H9 (cell line): ENCODE data around the gene SHISA9. TPM values are rescaled to one million over a fixed set of nuclear protein-coding genes. Genes with fewer than 3 reads are reported as not detected.
A peak's percentile ranks its signal among the peaks of the same experiment; 100 is the strongest.

Experiments
- DNase-seq: peaks from one replicate; pipeline ENCODE4 v3.0.0-alpha.2; 2017
- H2AFZ ChIP-seq: one replicate; pipeline ENCODE4 v1.6.1; 2013; ENCODE audit warnings: mild to moderate bottlenecking, low read length, control low read depth, moderate library complexity
- H2AK5ac ChIP-seq: 2 replicates; pipeline ENCODE4 v1.6.1; 2013; ENCODE audit warnings: low read length, control low read depth, mixed read lengths; ENCODE audit not compliant: insufficient read length
- H2BK120ac ChIP-seq: one replicate; pipeline ENCODE4 v1.6.1; 2013; ENCODE audit warnings: low read depth, mild to moderate bottlenecking, low read length, control low read depth, inconsistent platforms; ENCODE audit not compliant: poor library complexity, severe bottlenecking
- H2BK12ac ChIP-seq: 2 replicates; pipeline ENCODE4 v1.6.1; 2013; ENCODE audit warnings: low read length, control low read depth, mixed read lengths, low read depth; ENCODE audit not compliant: insufficient read length
- H2BK15ac ChIP-seq: 2 replicates; pipeline ENCODE4 v1.6.1; 2013; ENCODE audit warnings: low read depth, low read length, control low read depth
- H2BK20ac ChIP-seq: one replicate; pipeline ENCODE4 v1.6.1; 2013; ENCODE audit warnings: low read depth, mild to moderate bottlenecking, low read length, control low read depth, inconsistent platforms; ENCODE audit not compliant: poor library complexity, severe bottlenecking
- H2BK5ac ChIP-seq: 2 replicates; pipeline ENCODE4 v1.6.1; 2013; ENCODE audit warnings: low read length, control low read depth, mixed read lengths; ENCODE audit not compliant: insufficient read length
- H3K14ac ChIP-seq: 2 replicates; pipeline ENCODE4 v1.6.1; 2013; ENCODE audit warnings: low read length, control low read depth; ENCODE audit not compliant: insufficient read depth
- H3K18ac ChIP-seq: 2 replicates; pipeline ENCODE4 v1.6.1; 2013; ENCODE audit warnings: low read depth, mild to moderate bottlenecking, mixed read lengths, low read length, control low read depth; ENCODE audit not compliant: insufficient read length
- H3K23ac ChIP-seq: 2 replicates; pipeline ENCODE4 v1.6.1; 2013; ENCODE audit warnings: low read length, control low read depth, mixed read lengths, low read depth; ENCODE audit not compliant: insufficient read length
- H3K23me2 ChIP-seq: 2 replicates; pipeline ENCODE4 v1.6.1; 2013; ENCODE audit warnings: low read depth, mild to moderate bottlenecking, mixed read lengths, low read length, control low read depth; ENCODE audit not compliant: insufficient read length, poor library complexity, severe bottlenecking
- H3K27ac ChIP-seq: 2 replicates; pipeline ENCODE4 v1.5.1; 2013; ENCODE audit warnings: low read length, control low read depth, mixed read lengths, low read depth; ENCODE audit not compliant: insufficient read length
- H3K27me3 ChIP-seq: 2 replicates; pipeline ENCODE4 v1.6.1; 2013; ENCODE audit warnings: low read length, control low read depth, inconsistent platforms; ENCODE audit not compliant: insufficient read depth
- H3K4ac ChIP-seq: 2 replicates; pipeline ENCODE4 v1.6.1; 2013; ENCODE audit warnings: low read depth, mild to moderate bottlenecking, control low read depth, inconsistent platforms, low read length, moderate library complexity
- H3K4me1 ChIP-seq: 2 replicates; pipeline ENCODE4 v1.6.1; 2013; ENCODE audit warnings: low read length, control low read depth, inconsistent platforms; ENCODE audit not compliant: insufficient read depth
- H3K4me2 ChIP-seq: 2 replicates; pipeline ENCODE4 v1.6.1; 2013; ENCODE audit warnings: low read length, control low read depth, mixed read lengths; ENCODE audit not compliant: insufficient read length, insufficient read depth
- H3K56ac ChIP-seq: 2 replicates; pipeline ENCODE4 v1.6.1; 2013; ENCODE audit warnings: low read depth, mild to moderate bottlenecking, mixed read lengths, low read length, control low read depth; ENCODE audit not compliant: insufficient read length
- H3K79me1 ChIP-seq: 2 replicates; pipeline ENCODE4 v1.6.1; 2013; ENCODE audit warnings: low read depth, mild to moderate bottlenecking, moderate library complexity, low read length, control low read depth, inconsistent platforms; ENCODE audit not compliant: insufficient read depth, poor library complexity, severe bottlenecking
- H3K79me2 ChIP-seq: 2 replicates; pipeline ENCODE4 v1.6.1; 2013; ENCODE audit warnings: low read length, control low read depth, inconsistent platforms; ENCODE audit not compliant: insufficient read depth
- H3K9ac ChIP-seq: 2 replicates; pipeline ENCODE4 v1.6.1; 2013; ENCODE audit warnings: low read length, control low read depth, mixed read lengths; ENCODE audit not compliant: insufficient read length; ENCODE audit errors: extremely low read depth
- H3K9me3 ChIP-seq: one replicate; pipeline ENCODE4 v1.6.1; 2013; ENCODE audit warnings: low read depth, low read length, inconsistent platforms; ENCODE audit not compliant: control insufficient read depth
- H3T11ph ChIP-seq: one replicate; pipeline ENCODE4 v1.6.1; 2013; ENCODE audit warnings: mild to moderate bottlenecking, low read length, control low read depth, inconsistent platforms
- H4K20me1 ChIP-seq: one replicate; pipeline ENCODE4 v1.6.1; 2013; ENCODE audit not compliant: control insufficient read depth, insufficient read length, insufficient read depth
- H4K5ac ChIP-seq: 2 replicates; pipeline ENCODE4 v1.6.1; 2013; ENCODE audit warnings: low read depth, mild to moderate bottlenecking, mixed read lengths, low read length, control low read depth; ENCODE audit not compliant: insufficient read length
- H4K8ac ChIP-seq: replicated peaks from 2 replicates; pipeline ENCODE4 v1.6.1; 2013; ENCODE audit warnings: low read length, control low read depth, mixed read lengths, low read depth; ENCODE audit not compliant: insufficient read length
- H4K91ac ChIP-seq: 2 replicates; pipeline ENCODE4 v1.6.1; 2013; ENCODE audit warnings: low read depth, mild to moderate bottlenecking, moderate library complexity, mixed read lengths, low read length, control low read depth; ENCODE audit not compliant: insufficient read length
- H3K27ac Mint-ChIP-seq, 3 experiments: 2 replicates in 2 of 3; 3 replicates in 1 of 3; pipeline ENCODE4 v1.8.0; 2020 to 2021; ENCODE audit warnings: mixed read lengths in 3 of 3, mild to moderate bottlenecking in 1 of 3, moderate library complexity in 1 of 3
- H3K27me3 Mint-ChIP-seq: 2 replicates; pipeline ENCODE4 v1.8.0; 2021; ENCODE audit warnings: low read depth, mild to moderate bottlenecking, moderate library complexity, mixed read lengths
- H3K36me3 Mint-ChIP-seq, 3 experiments: 2 replicates in 2 of 3; 3 replicates in 1 of 3; pipeline ENCODE4 v1.8.0; 2020 to 2021; ENCODE audit warnings: low read depth in 3 of 3, mixed read lengths in 3 of 3; ENCODE audit not compliant: insufficient read depth in 1 of 3
- H3K4me1 Mint-ChIP-seq, 2 experiments: 2 replicates each; pipeline ENCODE4 v1.8.0; 2020; ENCODE audit warnings: mixed read lengths in 2 of 2
- H3K4me3 Mint-ChIP-seq, 2 experiments: 2 replicates in 1 of 2; 3 replicates in 1 of 2; pipeline ENCODE4 v1.8.0; 2020 to 2021; ENCODE audit warnings: mild to moderate bottlenecking in 2 of 2, mixed read lengths in 2 of 2, moderate library complexity in 1 of 2
- H3K9me3 Mint-ChIP-seq, 2 experiments: 2 replicates in 1 of 2; 3 replicates in 1 of 2; pipeline ENCODE4 v1.8.0; 2020; ENCODE audit warnings: mild to moderate bottlenecking in 2 of 2, mixed read lengths in 2 of 2, moderate library complexity in 1 of 2
- WGBS: extraction: QIAGEN DNeasy Blood & Tissue Kit; methylation state at CpG from one replicate; pipeline ENCODE4 v1.1.7; 2013; ENCODE audit warnings: missing lambda C conversion rate, low lambda C conversion rate, mixed read lengths; ENCODE audit not compliant: insufficient read length; ENCODE audit errors: extremely low coverage; 5-methylcytosine and 5-hydroxymethylcytosine counted together
- total RNA-seq: library from RNA; stranded (reverse); gene quantifications from 2 replicates; pipeline ENCODE4 v1.2.1, GENCODE V29; 2021
- TF ChIP-seq, protein P1 (sequence below): fragments of 200-600 bp; sonication (generic); conservative IDR thresholded peaks from 3 replicates; pipeline ENCODE4 v1.8.0; 2021; ENCODE audit warnings: antibody characterized with exemption, mild to moderate bottlenecking

Gene SHISA9
- total RNA-seq, 1 experiment from 2014 or later, result 7.0 TPM

DNA sequence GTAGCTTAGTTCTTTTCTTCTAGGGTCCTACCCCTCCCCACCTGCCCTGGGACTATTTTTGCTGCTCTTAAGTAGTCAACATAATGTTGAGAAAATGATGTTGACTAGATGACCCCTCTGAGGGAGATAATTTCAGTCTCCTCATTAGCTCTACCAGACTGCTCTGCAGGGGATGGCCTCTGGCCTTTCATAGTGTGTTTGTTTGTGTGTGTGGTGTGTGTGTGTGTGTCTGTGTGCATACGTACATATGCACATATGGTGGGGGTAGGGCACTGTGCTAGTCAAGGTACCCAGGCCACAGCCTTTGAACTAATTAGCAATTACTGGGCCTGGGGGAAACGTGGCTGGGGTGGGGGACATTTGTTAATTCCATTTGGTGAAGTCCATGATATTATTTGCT, 254.0 kb downstream of the SHISA9 start:
- no peaks in the 10 kb centered on the region for H4K20me1 ChIP-seq
- H2BK15ac ChIP-seq, result no peak overlapping the region; the same call in 1 of the 2 replicates
- no peak overlapping the region for H3K4me2 ChIP-seq
- Mint-ChIP-seq H3K4me3 (no peak overlapping the region), H3K27me3 (no peaks in the 10 kb centered on the region), H3K27ac (peak overlapping the region in 2 of 3 experiments; percentile 24 to 29; a peak in 3 of 7 replicates), H3K4me1 (peaks cover 37 to 43% of the 10 kb centered on the region in 2 experiments), H3K36me3 (no peaks in the 10 kb centered on the region), H3K9me3 (no peaks in the 10 kb centered on the region)
- H3K79me2 ChIP-seq, result peaks cover 2% of the 10 kb centered on the region; the same call in 1 of the 2 replicates
- no peak overlapping the region for H3K18ac ChIP-seq
- no peaks in the 10 kb centered on the region for H3K27me3 ChIP-seq
- peaks cover 20% of the 10 kb centered on the region; the same call in 1 of the 2 replicates for H3K4me1 ChIP-seq
- no peak overlapping the region for H2BK12ac ChIP-seq
- H2BK20ac ChIP-seq, result no peak overlapping the region
- TF ChIP-seq, protein P1, sequence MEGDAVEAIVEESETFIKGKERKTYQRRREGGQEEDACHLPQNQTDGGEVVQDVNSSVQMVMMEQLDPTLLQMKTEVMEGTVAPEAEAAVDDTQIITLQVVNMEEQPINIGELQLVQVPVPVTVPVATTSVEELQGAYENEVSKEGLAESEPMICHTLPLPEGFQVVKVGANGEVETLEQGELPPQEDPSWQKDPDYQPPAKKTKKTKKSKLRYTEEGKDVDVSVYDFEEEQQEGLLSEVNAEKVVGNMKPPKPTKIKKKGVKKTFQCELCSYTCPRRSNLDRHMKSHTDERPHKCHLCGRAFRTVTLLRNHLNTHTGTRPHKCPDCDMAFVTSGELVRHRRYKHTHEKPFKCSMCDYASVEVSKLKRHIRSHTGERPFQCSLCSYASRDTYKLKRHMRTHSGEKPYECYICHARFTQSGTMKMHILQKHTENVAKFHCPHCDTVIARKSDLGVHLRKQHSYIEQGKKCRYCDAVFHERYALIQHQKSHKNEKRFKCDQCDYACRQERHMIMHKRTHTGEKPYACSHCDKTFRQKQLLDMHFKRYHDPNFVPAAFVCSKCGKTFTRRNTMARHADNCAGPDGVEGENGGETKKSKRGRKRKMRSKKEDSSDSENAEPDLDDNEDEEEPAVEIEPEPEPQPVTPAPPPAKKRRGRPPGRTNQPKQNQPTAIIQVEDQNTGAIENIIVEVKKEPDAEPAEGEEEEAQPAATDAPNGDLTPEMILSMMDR, result no peak
- no peak overlapping the region for H3K56ac ChIP-seq
- H3T11ph ChIP-seq, result no peak overlapping the region
- no peaks in the 10 kb centered on the region for H3K23me2 ChIP-seq
- no peaks in the 10 kb centered on the region for H3K79me1 ChIP-seq
- no peak for DNase-seq
- 0 out of 2 replicates have a peak overlapping the region, but pooled peaks have one; percentile 60 for H3K14ac ChIP-seq
- H3K23ac ChIP-seq, result no peak overlapping the region
- H4K91ac ChIP-seq, result no peak overlapping the region
- no peak overlapping the region for H2BK120ac ChIP-seq
- no CpG with 5 or more reads among the region's 2 CpGs for WGBS
- H3K9me3 ChIP-seq, result no peaks in the 10 kb centered on the region
- no peak overlapping the region for H2BK5ac ChIP-seq
- no peak overlapping the region for H3K27ac ChIP-seq
- H3K4ac ChIP-seq, result no peak overlapping the region
- no peak overlapping the region for H3K9ac ChIP-seq
- no peak overlapping the region for H4K8ac ChIP-seq
- H4K5ac ChIP-seq, result no peak overlapping the region
- H2AK5ac ChIP-seq, result no peak overlapping the region
- H2AFZ ChIP-seq, result no peak overlapping the region
